Measurements from ENCODE around the gene CPNE7.

DNA sequence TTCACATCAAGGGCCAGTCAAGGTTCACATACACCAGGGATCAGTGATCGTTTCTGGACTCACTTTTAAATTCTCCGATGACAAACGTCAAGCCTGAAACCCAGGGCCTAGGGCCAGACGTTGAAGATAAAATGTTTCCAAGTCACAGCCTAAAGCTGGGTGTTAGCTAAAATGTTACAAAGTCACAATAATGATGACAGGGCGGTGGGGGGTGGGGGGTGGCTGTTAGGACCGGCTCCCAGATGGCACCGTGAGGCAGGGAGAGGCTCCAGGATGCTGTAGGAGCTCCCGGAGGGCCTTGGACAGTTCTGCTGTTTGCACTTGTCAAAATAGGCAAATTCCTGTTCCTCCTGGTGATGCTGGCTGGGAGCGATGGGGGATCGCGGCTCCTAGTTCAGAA lies 31.4 kb upstream of the CPNE7 start:
- no peak for TF ChIP-seq POLR2A (IDR thresholded peaks at IDR 0.05; ENCODE audit: low read depth, low read length)
- TF ChIP-seq HCFC1 (IDR thresholded peaks at IDR 0.05; ENCODE audit: low read length): no peak
- TF ChIP-seq ZNF274 (IDR thresholded peaks at IDR 0.05; ENCODE audit: insufficient read depth, insufficient read length): no peak
- TF ChIP-seq KAT2A (conservative IDR thresholded peaks at IDR 0.05; ENCODE audit: control insufficient read depth, low read depth, low read length): no peak
- no peak for TF ChIP-seq GABPA (IDR thresholded peaks at IDR 0.05; ENCODE audit: low read depth)
- TF ChIP-seq, protein P1, sequence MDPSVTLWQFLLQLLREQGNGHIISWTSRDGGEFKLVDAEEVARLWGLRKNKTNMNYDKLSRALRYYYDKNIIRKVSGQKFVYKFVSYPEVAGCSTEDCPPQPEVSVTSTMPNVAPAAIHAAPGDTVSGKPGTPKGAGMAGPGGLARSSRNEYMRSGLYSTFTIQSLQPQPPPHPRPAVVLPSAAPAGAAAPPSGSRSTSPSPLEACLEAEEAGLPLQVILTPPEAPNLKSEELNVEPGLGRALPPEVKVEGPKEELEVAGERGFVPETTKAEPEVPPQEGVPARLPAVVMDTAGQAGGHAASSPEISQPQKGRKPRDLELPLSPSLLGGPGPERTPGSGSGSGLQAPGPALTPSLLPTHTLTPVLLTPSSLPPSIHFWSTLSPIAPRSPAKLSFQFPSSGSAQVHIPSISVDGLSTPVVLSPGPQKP (IDR thresholded peaks at IDR 0.05; ENCODE audit: low read depth, low read length): no peak
- TF ChIP-seq, protein P2, sequence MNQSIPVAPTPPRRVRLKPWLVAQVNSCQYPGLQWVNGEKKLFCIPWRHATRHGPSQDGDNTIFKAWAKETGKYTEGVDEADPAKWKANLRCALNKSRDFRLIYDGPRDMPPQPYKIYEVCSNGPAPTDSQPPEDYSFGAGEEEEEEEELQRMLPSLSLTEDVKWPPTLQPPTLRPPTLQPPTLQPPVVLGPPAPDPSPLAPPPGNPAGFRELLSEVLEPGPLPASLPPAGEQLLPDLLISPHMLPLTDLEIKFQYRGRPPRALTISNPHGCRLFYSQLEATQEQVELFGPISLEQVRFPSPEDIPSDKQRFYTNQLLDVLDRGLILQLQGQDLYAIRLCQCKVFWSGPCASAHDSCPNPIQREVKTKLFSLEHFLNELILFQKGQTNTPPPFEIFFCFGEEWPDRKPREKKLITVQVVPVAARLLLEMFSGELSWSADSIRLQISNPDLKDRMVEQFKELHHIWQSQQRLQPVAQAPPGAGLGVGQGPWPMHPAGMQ (IDR thresholded peaks at IDR 0.05; ENCODE audit: borderline replicate concordance): no peak
- no peak for TF ChIP-seq EZH2 (IDR thresholded peaks at IDR 0.05; ENCODE audit: borderline replicate concordance, control insufficient read depth, low read depth, low read length)
- TF ChIP-seq JUND (IDR thresholded peaks at IDR 0.05; ENCODE audit: low read depth, low read length): no peak
- TF ChIP-seq, protein P3, sequence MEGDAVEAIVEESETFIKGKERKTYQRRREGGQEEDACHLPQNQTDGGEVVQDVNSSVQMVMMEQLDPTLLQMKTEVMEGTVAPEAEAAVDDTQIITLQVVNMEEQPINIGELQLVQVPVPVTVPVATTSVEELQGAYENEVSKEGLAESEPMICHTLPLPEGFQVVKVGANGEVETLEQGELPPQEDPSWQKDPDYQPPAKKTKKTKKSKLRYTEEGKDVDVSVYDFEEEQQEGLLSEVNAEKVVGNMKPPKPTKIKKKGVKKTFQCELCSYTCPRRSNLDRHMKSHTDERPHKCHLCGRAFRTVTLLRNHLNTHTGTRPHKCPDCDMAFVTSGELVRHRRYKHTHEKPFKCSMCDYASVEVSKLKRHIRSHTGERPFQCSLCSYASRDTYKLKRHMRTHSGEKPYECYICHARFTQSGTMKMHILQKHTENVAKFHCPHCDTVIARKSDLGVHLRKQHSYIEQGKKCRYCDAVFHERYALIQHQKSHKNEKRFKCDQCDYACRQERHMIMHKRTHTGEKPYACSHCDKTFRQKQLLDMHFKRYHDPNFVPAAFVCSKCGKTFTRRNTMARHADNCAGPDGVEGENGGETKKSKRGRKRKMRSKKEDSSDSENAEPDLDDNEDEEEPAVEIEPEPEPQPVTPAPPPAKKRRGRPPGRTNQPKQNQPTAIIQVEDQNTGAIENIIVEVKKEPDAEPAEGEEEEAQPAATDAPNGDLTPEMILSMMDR (IDR thresholded peaks at IDR 0.05 in 2 of 3, conservative IDR thresholded peaks at IDR 0.05 in 1 of 3; ENCODE audit: control insufficient read depth in 2 of 3, extremely low read depth in 1 of 3, insufficient read depth in 1 of 3, low read depth in 3 of 3, low read length in 3 of 3): no peak
- no peak for TF ChIP-seq CBX5 (IDR thresholded peaks at IDR 0.05; ENCODE audit: low read depth)
- TF ChIP-seq EP300 (IDR thresholded peaks at IDR 0.05; ENCODE audit: borderline replicate concordance in 1 of 2, control insufficient read depth in 1 of 2, low read depth in 2 of 2, low read length in 2 of 2): no peak

Measured in GM12878 (cell line).